Adrenal gland (tissue), 12 donors: ENCODE data around the gene AHCYL1. TPM values are rescaled to one million over a fixed set of nuclear protein-coding genes. Genes with fewer than 3 reads are reported as not detected.
A peak's percentile ranks its signal among the peaks of the same experiment; 100 is the strongest.

Source experiments
- DNase-seq, 7 donors: peaks; one replicate each; pipeline ENCODE4 v3.0.0-alpha.2; 2019 to 2020
- H3K27ac ChIP-seq, 5 donors: fragments of 200-600 bp; sonication (generic) in 4 of 5; 1 replicate in 3 of 5; 2 replicates in 2 of 5; pipeline versions ENCODE4 v1.5.1 to v1.8.0; 2016 to 2020; ENCODE audit warnings: mild to moderate bottlenecking in 1 of 5
- H3K27me3 ChIP-seq: fragments of 200-600 bp; 2 replicates; pipeline ENCODE4 v1.8.0; 2021
- H3K36me3 ChIP-seq, 2 donors: fragments of 200-600 bp; replicated peaks in 1 of 2; 1 replicate in 1 of 2; 2 replicates in 1 of 2; pipeline versions ENCODE4 v1.5.1 to v1.8.0; 2018 to 2022
- H3K4me1 ChIP-seq, 2 donors: fragments of 200-600 bp; replicated peaks in 1 of 2; 1 replicate in 1 of 2; 2 replicates in 1 of 2; pipeline versions ENCODE4 v1.5.1 to v1.8.0; 2018 to 2021
- H3K4me3 ChIP-seq, 4 donors: fragments of 200-600 bp; sonication (generic) in 3 of 4; one replicate each; pipeline ENCODE4 v1.5.1; 2016 to 2018
- H3K9me3 ChIP-seq, 3 donors: fragments of 200-600 bp; sonication (generic) in 1 of 3; replicated peaks in 1 of 3; 1 replicate in 2 of 3; 2 replicates in 1 of 3; pipeline versions ENCODE4 v1.5.1 to v1.8.0; 2016 to 2021
- POLR2A ChIP-seq, 2 donors: fragments of 450-650 bp; IDR thresholded peaks; one replicate each; pipeline ENCODE4 v1.6.1; 2017; ENCODE audit warnings: antibody characterized with exemption in 2 of 2, mild to moderate bottlenecking in 2 of 2, moderate library complexity in 1 of 2
- WGBS, 4 donors: extraction: QIAGEN DNeasy Blood & Tissue Kit in 2 of 4; methylation state at CpG; one replicate each; pipeline versions ENCODE4 v1.1.5 to v1.1.7; 2013 to 2017; 5-methylcytosine and 5-hydroxymethylcytosine counted together
- intact Hi-C, 2 donors: fragments of 100-400 bp; cut with DNase I; formaldehyde crosslinking; loops; one replicate each; pipeline versions ENCODE4 v1.14.1 to v1.15.0; 2022 to 2023
- polyA plus RNA-seq, 3 donors: library from polyadenylated mRNA; stranded (reverse); fragments of 200-250 nt in 2 of 3; fragments of 350-450 nt in 1 of 3; fragmentation: Illumina TruSeq in 1 of 3; extraction: RNeasy Lipid Tissue Mini Kit (QIAGEN cat#74804) in 1 of 3; gene quantifications; one replicate each; pipeline ENCODE4 v1.2.3, GENCODE V29; 2013 to 2014
- total RNA-seq, 9 donors: library from RNA; depleted of rRNA in 4 of 9; stranded (reverse); fragments of >200 nt in 4 of 9; fragments of 120-200 nt in 1 of 9; fragmentation: NEBNext Ultra II Directional in 1 of 9; extraction: Animal tissue kit (Norgen Biotek cat#: 25700) in 1 of 9; gene quantifications; one replicate each; pipeline versions ENCODE4 v1.1.0 to v1.2.4, GENCODE V29; 2013 to 2023
- TF ChIP-seq, protein P1 (sequence below), 6 experiments: fragments of 450-650 bp in 4 of 6; fragments of 200-600 bp in 2 of 6; sonication (generic) in 1 of 6; IDR thresholded peaks; 1 replicate in 5 of 6; 2 replicates in 1 of 6; pipeline versions ENCODE4 v1.5.1 to v1.8.0; 2016 to 2021; ENCODE audit warnings: antibody characterized with exemption in 6 of 6, mild to moderate bottlenecking in 2 of 6, moderate library complexity in 1 of 6
- donor health status: healthy with polysubstance abuse.
- donor health status: Bipolar disorder and iron deficiency.
- donor health status: DM: yes; HTN: yes; CAD: no.
- donor health status: DM: no; HTN: no; CAD: no.
- donor health status: DM: no; HTN: no; CAD: no.
- donor health status: DM: yes; HTN: yes; CAD: no.

AHCYL1 gene
- total and polyA plus RNA-seq, 12 donors, result 33.5 to 172 (median 95.3) TPM

DNA sequence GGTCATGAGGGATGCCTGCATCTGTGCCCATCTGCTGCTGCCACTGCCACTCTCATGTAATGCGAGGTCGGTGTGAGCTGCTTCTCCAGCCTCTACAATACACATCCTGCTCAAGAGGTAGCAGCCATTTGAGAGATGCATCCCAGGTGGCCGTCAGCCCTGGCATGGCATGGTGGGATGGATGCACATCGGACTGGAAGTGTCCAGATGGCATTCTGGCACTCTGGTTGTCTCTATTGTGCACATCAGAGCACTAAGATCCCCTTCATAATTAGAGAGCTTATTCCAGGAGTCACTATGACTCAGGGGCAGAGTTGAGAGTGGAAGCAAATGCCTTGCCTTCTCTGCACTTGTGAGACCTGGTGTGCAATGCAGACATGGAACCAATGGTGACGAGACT, 53.7 kb downstream of the AHCYL1 start:
- peak in 1 of 7 donors; percentile 5 for DNase-seq
- WGBS, 4 donors, result 82 to 96% (median 91%) methylated on average over 5 of the region's 5 CpGs
- no peaks in the 10 kb centered on the region for H3K27me3 ChIP-seq
- TF ChIP-seq, protein P1, sequence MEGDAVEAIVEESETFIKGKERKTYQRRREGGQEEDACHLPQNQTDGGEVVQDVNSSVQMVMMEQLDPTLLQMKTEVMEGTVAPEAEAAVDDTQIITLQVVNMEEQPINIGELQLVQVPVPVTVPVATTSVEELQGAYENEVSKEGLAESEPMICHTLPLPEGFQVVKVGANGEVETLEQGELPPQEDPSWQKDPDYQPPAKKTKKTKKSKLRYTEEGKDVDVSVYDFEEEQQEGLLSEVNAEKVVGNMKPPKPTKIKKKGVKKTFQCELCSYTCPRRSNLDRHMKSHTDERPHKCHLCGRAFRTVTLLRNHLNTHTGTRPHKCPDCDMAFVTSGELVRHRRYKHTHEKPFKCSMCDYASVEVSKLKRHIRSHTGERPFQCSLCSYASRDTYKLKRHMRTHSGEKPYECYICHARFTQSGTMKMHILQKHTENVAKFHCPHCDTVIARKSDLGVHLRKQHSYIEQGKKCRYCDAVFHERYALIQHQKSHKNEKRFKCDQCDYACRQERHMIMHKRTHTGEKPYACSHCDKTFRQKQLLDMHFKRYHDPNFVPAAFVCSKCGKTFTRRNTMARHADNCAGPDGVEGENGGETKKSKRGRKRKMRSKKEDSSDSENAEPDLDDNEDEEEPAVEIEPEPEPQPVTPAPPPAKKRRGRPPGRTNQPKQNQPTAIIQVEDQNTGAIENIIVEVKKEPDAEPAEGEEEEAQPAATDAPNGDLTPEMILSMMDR (IDR thresholded peaks at IDR 0.05), result no peak
- no peak for TF ChIP-seq POLR2A (IDR thresholded peaks at IDR 0.05)
- H3K36me3 ChIP-seq, result peaks cover 0 to 58% of the 10 kb centered on the region in 2 donors
- intact Hi-C loops, result no loop called here
- H3K4me3 ChIP-seq, result no peak overlapping the region
- peaks cover 3 to 21% of the 10 kb centered on the region in 2 donors for H3K4me1 ChIP-seq
- H3K9me3 ChIP-seq, result no peaks in the 10 kb centered on the region
- H3K27ac ChIP-seq, result no peak overlapping the region

DNA sequence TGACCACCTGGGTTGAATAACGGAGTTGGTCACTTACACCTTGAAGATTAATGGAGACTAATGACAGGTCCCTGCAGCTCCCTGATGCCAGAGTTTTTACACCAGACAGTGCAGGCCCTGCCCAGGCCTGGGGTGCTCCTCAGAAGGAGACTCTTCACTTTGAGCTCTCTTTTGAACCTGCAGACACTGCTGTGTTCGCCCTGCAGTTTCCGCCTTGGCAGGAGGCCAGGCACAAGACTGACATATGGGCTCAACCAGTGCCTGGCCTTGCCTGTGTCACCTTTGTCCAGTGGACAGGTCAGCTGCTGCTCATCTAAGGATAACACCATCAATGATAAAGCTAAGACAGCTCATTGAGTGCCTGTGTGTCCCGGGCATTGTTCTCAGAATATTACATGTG, 55.1 kb downstream of the AHCYL1 start:
- intact Hi-C loops, result no loop called here
- no peak for DNase-seq
- Histone ChIP-seq H3K27me3 (no peaks in the 10 kb centered on the region), H3K4me3 (no peak overlapping the region), H3K9me3 (no peaks in the 10 kb centered on the region), H3K36me3 (peaks cover 0 to 71% of the 10 kb centered on the region in 2 donors), H3K4me1 (peaks cover 0 to 18% of the 10 kb centered on the region in 2 donors), H3K27ac (no peak overlapping the region)
- WGBS, 4 donors, result 69 to 82% (median 77%) methylated on average over 4 of the region's 4 CpGs
- TF ChIP-seq, protein P1 (IDR thresholded peaks at IDR 0.05), result no peak
- no peak for TF ChIP-seq POLR2A (IDR thresholded peaks at IDR 0.05)

DNA sequence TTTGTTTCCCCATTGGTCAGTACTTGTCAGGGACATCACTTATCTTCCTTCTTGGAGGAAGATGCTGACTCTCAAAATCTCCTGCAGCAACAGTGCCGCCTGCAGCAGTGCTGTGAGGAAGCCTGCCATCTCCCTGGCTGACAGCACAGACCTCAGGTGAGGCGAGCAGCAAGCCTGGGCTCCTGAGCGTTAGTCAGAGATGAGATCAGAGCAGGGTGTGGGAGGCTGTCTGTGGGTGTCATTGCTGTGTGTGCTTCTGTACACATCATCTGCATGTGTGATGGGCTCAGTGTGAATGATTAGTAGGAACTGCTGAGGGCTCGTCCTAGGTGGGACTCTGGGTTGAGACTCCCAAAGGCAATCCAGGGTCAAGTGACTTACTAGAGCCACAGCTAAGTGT, 56.0 kb downstream of the AHCYL1 start:
- no peak overlapping the region for H3K4me3 ChIP-seq
- TF ChIP-seq, protein P1 (IDR thresholded peaks at IDR 0.05), result no peak
- no peak for TF ChIP-seq POLR2A (IDR thresholded peaks at IDR 0.05)
- H3K36me3 ChIP-seq, result peaks cover 0 to 80% of the 10 kb centered on the region in 2 donors
- no peaks in the 10 kb centered on the region for H3K9me3 ChIP-seq
- no peak for DNase-seq
- intact Hi-C loops, result no loop called here
- WGBS, 4 donors, result 89 to 100% (median 95%) methylated on average over 2 to 4 of the region's 4 CpGs
- peaks cover 0 to 14% of the 10 kb centered on the region in 2 donors for H3K4me1 ChIP-seq
- no peaks in the 10 kb centered on the region for H3K27me3 ChIP-seq
- no peak overlapping the region for H3K27ac ChIP-seq

DNA sequence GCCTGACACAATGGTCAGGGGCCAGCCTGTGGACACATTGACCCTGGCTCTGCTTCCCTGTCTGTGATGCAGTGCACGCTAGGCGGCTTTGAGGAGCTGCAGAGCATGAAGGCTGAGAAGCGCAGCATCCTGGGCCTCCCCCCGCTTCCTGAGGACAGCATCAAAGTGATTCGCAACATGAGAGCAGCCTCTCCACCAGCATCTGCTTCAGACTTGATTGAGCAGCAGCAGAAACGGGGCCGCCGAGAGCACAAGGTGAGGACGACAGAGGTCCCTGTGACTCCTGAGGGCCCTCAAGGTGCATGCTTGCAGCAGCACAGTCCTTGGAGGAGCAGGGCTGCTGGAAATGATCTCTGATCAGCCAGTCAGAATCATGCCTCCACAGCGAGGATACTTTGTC, 58.5 kb downstream of the AHCYL1 start:
- H3K4me1 ChIP-seq, result no peaks in the 10 kb centered on the region
- H3K4me3 ChIP-seq, result no peak overlapping the region
- no peaks in the 10 kb centered on the region for H3K27me3 ChIP-seq
- H3K9me3 ChIP-seq, result no peaks in the 10 kb centered on the region
- 91 to 100% (median 94%) methylated on average over 1 to 10 of the region's 10 CpGs for WGBS, 4 donors
- no peak overlapping the region for H3K27ac ChIP-seq
- intact Hi-C loops, result no loop called here
- DNase-seq, result no peak
- peaks cover 0 to 100% of the 10 kb centered on the region in 2 donors for H3K36me3 ChIP-seq
- TF ChIP-seq, protein P1 (IDR thresholded peaks at IDR 0.05), result no peak
- TF ChIP-seq POLR2A (IDR thresholded peaks at IDR 0.05), result no peak
